ENCODE data around the gene IRAK2. TPM values are rescaled to one million over a fixed set of nuclear protein-coding genes. Genes with fewer than 3 reads are reported as not detected.

IRAK2 gene
- total RNA-seq, 2 experiments from 2014 or later: 1.4 TPM

DNA sequence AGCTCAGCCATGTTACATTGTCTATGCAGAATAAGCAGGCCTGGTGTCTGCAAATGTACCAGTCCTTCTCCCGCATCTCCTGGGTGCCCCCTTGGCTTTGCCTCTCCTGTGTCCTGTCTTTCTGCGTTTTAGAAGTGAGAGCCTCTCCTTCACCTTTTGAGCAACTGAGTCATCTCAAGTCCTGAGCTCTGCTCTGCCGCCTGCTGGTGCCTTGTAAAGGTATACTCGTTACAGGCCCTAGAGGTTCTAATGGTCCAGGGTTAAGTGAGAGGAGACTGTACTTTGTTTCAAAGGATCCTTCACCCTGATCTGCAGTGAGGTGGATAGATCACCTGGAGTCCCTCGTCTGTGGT is 115.4 kb downstream of the IRAK2 start:
- no peak for TF ChIP-seq EZH2phosphoT487 (IDR thresholded peaks at IDR 0.05; ENCODE audit: borderline replicate concordance, low read depth, low read length)
- TF ChIP-seq, protein P1, sequence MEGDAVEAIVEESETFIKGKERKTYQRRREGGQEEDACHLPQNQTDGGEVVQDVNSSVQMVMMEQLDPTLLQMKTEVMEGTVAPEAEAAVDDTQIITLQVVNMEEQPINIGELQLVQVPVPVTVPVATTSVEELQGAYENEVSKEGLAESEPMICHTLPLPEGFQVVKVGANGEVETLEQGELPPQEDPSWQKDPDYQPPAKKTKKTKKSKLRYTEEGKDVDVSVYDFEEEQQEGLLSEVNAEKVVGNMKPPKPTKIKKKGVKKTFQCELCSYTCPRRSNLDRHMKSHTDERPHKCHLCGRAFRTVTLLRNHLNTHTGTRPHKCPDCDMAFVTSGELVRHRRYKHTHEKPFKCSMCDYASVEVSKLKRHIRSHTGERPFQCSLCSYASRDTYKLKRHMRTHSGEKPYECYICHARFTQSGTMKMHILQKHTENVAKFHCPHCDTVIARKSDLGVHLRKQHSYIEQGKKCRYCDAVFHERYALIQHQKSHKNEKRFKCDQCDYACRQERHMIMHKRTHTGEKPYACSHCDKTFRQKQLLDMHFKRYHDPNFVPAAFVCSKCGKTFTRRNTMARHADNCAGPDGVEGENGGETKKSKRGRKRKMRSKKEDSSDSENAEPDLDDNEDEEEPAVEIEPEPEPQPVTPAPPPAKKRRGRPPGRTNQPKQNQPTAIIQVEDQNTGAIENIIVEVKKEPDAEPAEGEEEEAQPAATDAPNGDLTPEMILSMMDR (conservative IDR thresholded peaks at IDR 0.05; ENCODE audit: low read length): peak; percentile 72
- Histone ChIP-seq H3K4me1 (ENCODE audit: insufficient read depth, low read length, poor library complexity, severe bottlenecking) (no peaks in the 10 kb centered on the region), H3K4me2 (ENCODE audit: low read length) (no peak overlapping the region), H3K27ac (ENCODE audit: low read depth, low read length, poor library complexity, severe bottlenecking) (no peak overlapping the region), H3K4me3 (ENCODE audit: low read depth, low read length, poor library complexity, severe bottlenecking) (no peak overlapping the region), H4K20me1 (ENCODE audit: insufficient read depth, low read length) (no peaks in the 10 kb centered on the region; the same call in 1 of the 2 replicates), H3K79me2 (ENCODE audit: insufficient read depth, low read depth, low read length) (peaks cover 29% of the 10 kb centered on the region), H3K9me3 (ENCODE audit: low read length) (no peaks in the 10 kb centered on the region), H2AFZ (ENCODE audit: low read length) (no peak overlapping the region), H3K9me2 (ENCODE audit: insufficient read depth, low read length) (no peaks in the 10 kb centered on the region), H3K36me3 (ENCODE audit: insufficient read depth, low read length) (peaks cover 89% of the 10 kb centered on the region)
- CTCF ChIA-PET (ENCODE audit: unreplicated experiment): no interaction called here
- peak; percentile 35 for DNase-seq (ENCODE audit: low spot score)
- BruUV-seq (replicated peaks): no TSS peak
- POLR2A ChIA-PET: interaction anchor here (0.6 kb wide), 1 partner anchor 397 kb away, joined by 5 read pairs; no protein-coding TSS in a partner anchor
- intact Hi-C loops (cut with micrococcal nuclease; ENCODE audit: unreplicated experiment): no loop called here

DNA sequence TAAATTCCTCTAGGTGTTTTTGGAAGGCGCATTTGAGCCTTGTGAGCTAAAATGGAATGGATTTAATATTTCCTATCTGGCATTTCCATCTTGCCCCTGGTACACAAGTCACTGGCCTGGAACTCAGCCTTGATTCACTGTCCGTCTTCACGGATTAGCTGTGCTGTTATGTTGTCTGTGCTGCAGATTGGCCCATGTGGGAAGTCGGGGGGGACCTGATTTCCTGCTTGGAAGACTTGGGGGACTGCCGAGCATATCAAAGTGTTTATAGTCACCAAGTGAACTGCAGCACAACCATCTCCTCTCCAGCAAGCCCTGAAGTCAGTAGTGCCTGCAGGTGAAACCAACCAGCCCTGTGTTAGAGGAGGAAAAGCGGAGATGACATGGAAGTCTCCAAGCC is 115.9 kb downstream of the IRAK2 start:
- no peak overlapping the region for H3K27ac ChIP-seq (ENCODE audit: low read depth, low read length, poor library complexity, severe bottlenecking)
- CTCF ChIA-PET (ENCODE audit: unreplicated experiment): no interaction called here
- no peak overlapping the region for H3K4me3 ChIP-seq (ENCODE audit: low read depth, low read length, poor library complexity, severe bottlenecking)
- TF ChIP-seq, protein P1 (conservative IDR thresholded peaks at IDR 0.05; ENCODE audit: low read length): 0 out of 2 replicates have a peak, but pooled peaks have one; percentile 1
- no peak for TF ChIP-seq EZH2phosphoT487 (IDR thresholded peaks at IDR 0.05; ENCODE audit: borderline replicate concordance, low read depth, low read length)
- H2AFZ ChIP-seq (ENCODE audit: low read length): no peak overlapping the region
- no peaks in the 10 kb centered on the region; the same call in 1 of the 2 replicates for H4K20me1 ChIP-seq (ENCODE audit: insufficient read depth, low read length)
- H3K9me2 ChIP-seq (ENCODE audit: insufficient read depth, low read length): no peaks in the 10 kb centered on the region
- H3K36me3 ChIP-seq (ENCODE audit: insufficient read depth, low read length): peaks cover 85% of the 10 kb centered on the region
- no TSS peak for BruUV-seq (replicated peaks)
- H3K9me3 ChIP-seq (ENCODE audit: low read length): no peaks in the 10 kb centered on the region
- H3K79me2 ChIP-seq (ENCODE audit: insufficient read depth, low read depth, low read length): peaks cover 25% of the 10 kb centered on the region
- POLR2A ChIA-PET: interaction anchor here (0.6 kb wide), 2 partner anchors 11 to 149 kb away, joined by 3 read pairs; no protein-coding TSS in a partner anchor
- no peak overlapping the region for H3K4me2 ChIP-seq (ENCODE audit: low read length)
- intact Hi-C loops (cut with micrococcal nuclease; ENCODE audit: unreplicated experiment): no loop called here
- DNase-seq (ENCODE audit: low spot score): no peak
- no peaks in the 10 kb centered on the region for H3K4me1 ChIP-seq (ENCODE audit: insufficient read depth, low read length, poor library complexity, severe bottlenecking)

DNA sequence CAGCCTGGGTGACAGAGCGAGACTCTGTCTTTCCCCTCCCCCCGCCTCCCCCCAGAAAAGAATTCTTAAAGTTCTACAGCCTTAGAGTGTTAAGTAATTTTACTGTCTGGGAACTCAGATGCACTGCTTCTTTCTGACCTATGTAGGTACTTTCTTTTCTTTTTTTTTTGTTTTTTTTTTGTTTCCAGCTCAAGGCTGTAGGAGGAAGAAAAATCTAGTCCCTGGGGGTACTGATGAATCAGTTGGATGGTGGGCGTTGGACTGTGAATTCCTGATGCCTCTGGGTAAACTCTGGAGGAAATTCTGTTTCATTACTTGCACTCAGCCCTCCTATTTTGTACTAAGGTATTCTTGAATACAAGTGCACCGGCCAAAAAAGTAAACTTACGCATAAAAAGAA is 117.2 kb downstream of the IRAK2 start:
- TF ChIP-seq, protein P1 (conservative IDR thresholded peaks at IDR 0.05; ENCODE audit: low read length): no peak
- TF ChIP-seq EZH2phosphoT487 (IDR thresholded peaks at IDR 0.05; ENCODE audit: borderline replicate concordance, low read depth, low read length): no peak
- Histone ChIP-seq H3K9me3 (ENCODE audit: low read length) (no peaks in the 10 kb centered on the region), H3K4me2 (ENCODE audit: low read length) (no peak overlapping the region), H3K27ac (ENCODE audit: low read depth, low read length, poor library complexity, severe bottlenecking) (no peak overlapping the region), H3K79me2 (ENCODE audit: insufficient read depth, low read depth, low read length) (peaks cover 11% of the 10 kb centered on the region; the same call in 1 of the 2 replicates), H3K36me3 (ENCODE audit: insufficient read depth, low read length) (peaks cover 84% of the 10 kb centered on the region), H2AFZ (ENCODE audit: low read length) (no peak overlapping the region), H3K9me2 (ENCODE audit: insufficient read depth, low read length) (no peaks in the 10 kb centered on the region), H4K20me1 (ENCODE audit: insufficient read depth, low read length) (no peaks in the 10 kb centered on the region; the same call in 1 of the 2 replicates), H3K4me1 (ENCODE audit: insufficient read depth, low read length, poor library complexity, severe bottlenecking) (no peaks in the 10 kb centered on the region), H3K4me3 (ENCODE audit: low read depth, low read length, poor library complexity, severe bottlenecking) (no peak overlapping the region)
- intact Hi-C loops (cut with micrococcal nuclease; ENCODE audit: unreplicated experiment): no loop called here
- POLR2A ChIA-PET: interaction anchor here (0.7 kb wide), 1 partner anchor 14 kb away, joined by 3 read pairs; no protein-coding TSS in a partner anchor
- CTCF ChIA-PET (ENCODE audit: unreplicated experiment): no interaction called here
- DNase-seq (ENCODE audit: low spot score): no peak
- no TSS peak for BruUV-seq (replicated peaks)

Data from OCI-LY7 (cell line).